Hepatocyte (in vitro differentiated cells): Measurements from ENCODE around the gene TRIM69. TPM values are rescaled to one million over a fixed set of nuclear protein-coding genes. Genes with fewer than 3 reads are reported as not detected.

Experiments used
- DNase-seq: peaks from one replicate; pipeline ENCODE4 v3.0.0-alpha.2; 2016; ENCODE audit warnings: low spot score
- H2AFZ ChIP-seq: fragments of 200-600 bp; sonication (generic); 2 replicates; pipeline ENCODE4 v1.6.0; 2016; ENCODE audit warnings: antibody characterized with exemption, mild to moderate bottlenecking
- H3K27ac ChIP-seq: fragments of 200-600 bp; sonication (generic); 2 replicates; pipeline ENCODE4 v1.5.1; 2016; ENCODE audit warnings: mild to moderate bottlenecking
- H3K27me3 ChIP-seq: fragments of 200-600 bp; sonication (generic); 2 replicates; pipeline ENCODE4 v1.6.1; 2016
- H3K36me3 ChIP-seq: fragments of 200-600 bp; sonication (generic); replicated peaks from 2 replicates; pipeline ENCODE4 v1.5.1; 2016; ENCODE audit warnings: low read depth; ENCODE audit not compliant: insufficient read depth
- H3K4me1 ChIP-seq: fragments of 200-600 bp; sonication (generic); 2 replicates; pipeline ENCODE4 v1.5.1; 2016; ENCODE audit warnings: mild to moderate bottlenecking, moderate library complexity; ENCODE audit not compliant: insufficient read depth
- H3K4me2 ChIP-seq: fragments of 200-600 bp; sonication (generic); 2 replicates; pipeline ENCODE4 v1.6.0; 2016
- H3K4me3 ChIP-seq: fragments of 200-600 bp; sonication (generic); 2 replicates; pipeline ENCODE4 v1.5.1; 2016; ENCODE audit warnings: mild to moderate bottlenecking
- H3K79me2 ChIP-seq: fragments of 200-600 bp; sonication (generic); 2 replicates; pipeline ENCODE4 v1.6.0; 2017; ENCODE audit warnings: mild to moderate bottlenecking
- H3K9me2 ChIP-seq: fragments of 200-600 bp; sonication (generic); replicated peaks from 2 replicates; pipeline ENCODE4 v1.6.0; 2017; ENCODE audit warnings: mild to moderate bottlenecking; ENCODE audit not compliant: insufficient read depth
- H3K9me3 ChIP-seq: fragments of 200-600 bp; sonication (generic); 2 replicates; pipeline ENCODE4 v1.5.1; 2016; ENCODE audit warnings: low read depth, mild to moderate bottlenecking
- H4K20me1 ChIP-seq: fragments of 200-600 bp; sonication (generic); 2 replicates; pipeline ENCODE4 v1.6.0; 2016; ENCODE audit warnings: mild to moderate bottlenecking; ENCODE audit not compliant: insufficient read depth, poor library complexity, severe bottlenecking
- EZH2 ChIP-seq: fragments of 200-600 bp; sonication (generic); IDR thresholded peaks from 2 replicates; pipeline ENCODE4 v1.6.1; 2016; ENCODE audit warnings: antibody characterized with exemption, mild to moderate bottlenecking, borderline replicate concordance
- EZH2phosphoT487 ChIP-seq: fragments of 200-600 bp; sonication (generic); IDR thresholded peaks from one replicate; pipeline ENCODE4 v1.6.1; 2018; ENCODE audit warnings: antibody characterized with exemption, mild to moderate bottlenecking, low read depth, moderate library complexity; ENCODE audit not compliant: unreplicated experiment, severe bottlenecking
- WGBS: methylation state at CpG from one replicate; pipeline ENCODE4 v1.1.6; 2016; ENCODE audit warnings: low lambda C conversion rate; ENCODE audit errors: missing lambda C conversion rate; 5-methylcytosine and 5-hydroxymethylcytosine counted together
- polyA plus RNA-seq: library from polyadenylated mRNA; unstranded; fragments of >200 nt; fragmentation: Nextera tagmentation; extraction: Ambion mirVana; gene quantifications from 2 replicates; pipeline ENCODE4 v1.2.1, GENCODE V29; 2016
- small RNA-seq: library from RNA; depleted of rRNA; stranded (forward); fragments of <200 nt; gene quantifications from one replicate; pipeline ENCODE3, GENCODE V24; 2014
- total RNA-seq: library from RNA; depleted of rRNA; stranded (reverse); fragments of >200 nt; gene quantifications from 2 replicates; pipeline ENCODE4 v1.2.3, GENCODE V29; 2014
- TF ChIP-seq, protein P1 (sequence below): fragments of 200-600 bp; sonication (generic); IDR thresholded peaks from 2 replicates; pipeline ENCODE4 v1.5.1; 2016; ENCODE audit warnings: antibody characterized with exemption, mild to moderate bottlenecking; ENCODE audit not compliant: poor library complexity

TRIM69 gene
- total and polyA plus RNA-seq, 2 experiments from 2014 or later: 6.5 to 11.0 TPM

DNA sequence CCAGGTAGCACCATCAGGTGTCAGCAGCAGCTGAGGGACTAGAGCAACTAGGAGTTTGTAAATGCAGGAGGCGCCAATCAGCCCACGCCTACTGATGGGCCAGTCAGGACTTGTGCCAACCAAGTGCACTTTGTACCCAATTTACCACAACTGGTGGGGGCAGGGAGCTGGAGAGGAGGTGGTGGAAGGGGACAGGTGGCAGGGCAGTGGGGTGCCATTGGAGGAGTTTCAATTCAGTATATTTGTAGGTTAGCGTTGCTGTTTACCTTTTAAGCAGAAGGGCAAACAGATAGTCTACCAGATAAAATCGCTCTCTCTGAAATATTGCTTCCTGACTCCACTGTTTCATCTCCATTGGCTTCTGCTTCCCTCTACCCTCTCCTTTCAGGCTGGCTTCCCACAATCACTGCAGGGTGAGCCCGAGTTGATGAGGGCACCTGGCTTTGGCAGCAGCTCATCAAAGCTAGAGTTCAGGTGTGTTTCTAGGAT lies 75.7 kb downstream of the TRIM69 start:
- peaks cover 12% of the 10 kb centered on the region for H3K4me1 ChIP-seq
- H3K36me3 ChIP-seq: no peaks in the 10 kb centered on the region
- peak; percentile 62 for DNase-seq
- no peaks in the 10 kb centered on the region for H3K27me3 ChIP-seq
- no peaks in the 10 kb centered on the region for H4K20me1 ChIP-seq
- no peaks in the 10 kb centered on the region for H3K9me2 ChIP-seq
- H2AFZ ChIP-seq: no peak overlapping the region
- H3K4me2 ChIP-seq: no peak overlapping the region
- no peaks in the 10 kb centered on the region for H3K9me3 ChIP-seq
- H3K4me3 ChIP-seq: no peak overlapping the region
- H3K79me2 ChIP-seq: no peaks in the 10 kb centered on the region
- TF ChIP-seq EZH2: no peak
- TF ChIP-seq, protein P1, sequence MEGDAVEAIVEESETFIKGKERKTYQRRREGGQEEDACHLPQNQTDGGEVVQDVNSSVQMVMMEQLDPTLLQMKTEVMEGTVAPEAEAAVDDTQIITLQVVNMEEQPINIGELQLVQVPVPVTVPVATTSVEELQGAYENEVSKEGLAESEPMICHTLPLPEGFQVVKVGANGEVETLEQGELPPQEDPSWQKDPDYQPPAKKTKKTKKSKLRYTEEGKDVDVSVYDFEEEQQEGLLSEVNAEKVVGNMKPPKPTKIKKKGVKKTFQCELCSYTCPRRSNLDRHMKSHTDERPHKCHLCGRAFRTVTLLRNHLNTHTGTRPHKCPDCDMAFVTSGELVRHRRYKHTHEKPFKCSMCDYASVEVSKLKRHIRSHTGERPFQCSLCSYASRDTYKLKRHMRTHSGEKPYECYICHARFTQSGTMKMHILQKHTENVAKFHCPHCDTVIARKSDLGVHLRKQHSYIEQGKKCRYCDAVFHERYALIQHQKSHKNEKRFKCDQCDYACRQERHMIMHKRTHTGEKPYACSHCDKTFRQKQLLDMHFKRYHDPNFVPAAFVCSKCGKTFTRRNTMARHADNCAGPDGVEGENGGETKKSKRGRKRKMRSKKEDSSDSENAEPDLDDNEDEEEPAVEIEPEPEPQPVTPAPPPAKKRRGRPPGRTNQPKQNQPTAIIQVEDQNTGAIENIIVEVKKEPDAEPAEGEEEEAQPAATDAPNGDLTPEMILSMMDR: no peak
- TF ChIP-seq EZH2phosphoT487: no peak
- peak overlapping the region; percentile 56 for H3K27ac ChIP-seq
- 69% methylated on average over 5 of the region's 5 CpGs for WGBS

DNA sequence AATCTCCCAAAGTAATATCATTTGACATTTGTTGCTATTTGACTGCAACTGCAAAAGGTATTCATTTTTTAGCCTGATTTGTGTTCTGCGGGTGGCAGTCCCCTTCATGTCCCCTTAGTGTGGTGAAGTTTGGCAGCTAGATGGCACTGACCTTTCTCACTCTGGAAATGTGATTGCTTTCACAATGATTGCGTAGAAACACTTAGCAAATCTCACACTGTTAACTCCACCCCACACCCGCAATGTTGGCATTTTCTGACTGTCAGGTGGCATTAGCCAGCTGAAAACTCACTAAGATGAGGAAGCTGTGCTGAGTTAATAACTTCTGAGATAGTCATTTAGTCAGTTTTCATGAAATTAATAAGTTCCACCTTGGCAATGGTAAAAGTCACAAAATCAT lies 76.9 kb downstream of the TRIM69 start:
- DNase-seq: no peak
- no peak overlapping the region for H3K4me2 ChIP-seq
- H3K4me3 ChIP-seq: no peak overlapping the region
- no peaks in the 10 kb centered on the region for H3K79me2 ChIP-seq
- H3K4me1 ChIP-seq: peaks cover 12% of the 10 kb centered on the region
- no peaks in the 10 kb centered on the region for H3K9me3 ChIP-seq
- WGBS: 85% methylated on average over 3 of the region's 3 CpGs
- TF ChIP-seq EZH2 (no peak), EZH2phosphoT487 (no peak)
- TF ChIP-seq, protein P1: no peak
- H2AFZ ChIP-seq: no peak overlapping the region
- no peaks in the 10 kb centered on the region for H3K36me3 ChIP-seq
- no peak overlapping the region for H3K27ac ChIP-seq
- no peaks in the 10 kb centered on the region for H3K27me3 ChIP-seq
- H3K9me2 ChIP-seq: no peaks in the 10 kb centered on the region
- no peaks in the 10 kb centered on the region for H4K20me1 ChIP-seq

Small RNAs within 50 kb of the gene (small RNA-seq; reads per million reads assigned to genes)
- gene RF00019: not detected

Other genes with a start within 250 kb of the TRIM69 start
- gene EIF3J, start 199.4 kb upstream of the TRIM69 start, total RNA-seq: 46.4 and 52.9 TPM in 2 replicates
- 29.2 and 33.9 TPM in 2 replicates for gene EIF3J, start 199.4 kb upstream of the TRIM69 start, polyA plus RNA-seq
- 54.2 and 70.3 TPM in 2 replicates for gene SPG11, start 72.9 kb upstream of the TRIM69 start, total RNA-seq
- gene SPG11, start 72.9 kb upstream of the TRIM69 start, polyA plus RNA-seq: 27.1 and 28.2 TPM in 2 replicates
- gene PATL2, start 25.2 kb upstream of the TRIM69 start, total RNA-seq: 0.77 TPM in 1 of 2 replicates, not detected in the other
- gene PATL2, start 25.2 kb upstream of the TRIM69 start, polyA plus RNA-seq: 0.54 and 0.85 TPM in 2 replicates
- 2,059 and 2,324 TPM in 2 replicates for gene B2M, start 25.0 kb upstream of the TRIM69 start, total RNA-seq
- gene B2M, start 25.0 kb upstream of the TRIM69 start, polyA plus RNA-seq: 2,570 and 2,890 TPM in 2 replicates
- gene TERB2, start 220.2 kb downstream of the TRIM69 start, total RNA-seq: not detected in 2 replicates
- 0.19 TPM in 1 of 2 replicates, not detected in the other for gene TERB2, start 220.2 kb downstream of the TRIM69 start, polyA plus RNA-seq